ENCODE data around the gene TROAP.
"Not testable (repeated sequence)": the region's sequence is repeated elsewhere in the genome, so short reads cannot be mapped to it uniquely, and the experiment has no call there.

Gene TROAP

GRCh38 chr12:49322708-49323523, at the start of gene TROAP:
Gene TROAP (plus strand): TSS chr12:49323255. CDS start chr12:49323609, 354 bp downstream.
- peak; percentile 93 for DNase-seq

DNA sequence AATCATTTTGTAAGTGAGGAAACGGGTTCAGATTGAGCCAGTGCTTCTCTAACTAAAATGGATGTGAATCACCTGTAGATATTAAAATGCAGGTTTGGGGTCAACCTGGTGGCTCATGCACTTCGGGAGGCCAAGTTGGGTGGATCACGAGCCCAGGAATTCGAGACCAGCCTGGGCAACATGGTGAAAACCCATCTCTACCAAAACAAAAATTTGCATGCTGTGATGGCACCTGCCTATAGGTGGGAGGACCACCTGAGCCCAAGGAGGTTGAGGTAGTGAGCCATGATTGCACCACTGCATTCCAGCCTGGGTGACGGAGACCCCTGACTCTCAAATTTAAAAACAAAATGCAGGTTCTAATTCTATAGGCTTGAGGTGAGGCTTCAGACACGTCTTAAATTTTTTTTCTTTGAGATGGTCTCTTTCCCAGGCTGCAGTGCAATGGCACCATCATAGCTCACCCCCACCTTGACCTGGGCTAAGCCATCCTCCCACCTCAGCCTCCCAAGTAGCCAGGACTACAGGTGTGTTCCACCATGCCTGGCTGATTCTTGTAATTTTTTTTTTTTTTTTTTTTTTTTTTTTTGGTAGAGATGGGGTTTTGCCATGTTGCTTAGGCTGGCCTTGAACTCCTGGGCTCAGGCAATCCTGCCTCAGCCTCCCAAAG, 49.2 kb upstream of the TROAP start:
- no peak for DNase-seq

DNA sequence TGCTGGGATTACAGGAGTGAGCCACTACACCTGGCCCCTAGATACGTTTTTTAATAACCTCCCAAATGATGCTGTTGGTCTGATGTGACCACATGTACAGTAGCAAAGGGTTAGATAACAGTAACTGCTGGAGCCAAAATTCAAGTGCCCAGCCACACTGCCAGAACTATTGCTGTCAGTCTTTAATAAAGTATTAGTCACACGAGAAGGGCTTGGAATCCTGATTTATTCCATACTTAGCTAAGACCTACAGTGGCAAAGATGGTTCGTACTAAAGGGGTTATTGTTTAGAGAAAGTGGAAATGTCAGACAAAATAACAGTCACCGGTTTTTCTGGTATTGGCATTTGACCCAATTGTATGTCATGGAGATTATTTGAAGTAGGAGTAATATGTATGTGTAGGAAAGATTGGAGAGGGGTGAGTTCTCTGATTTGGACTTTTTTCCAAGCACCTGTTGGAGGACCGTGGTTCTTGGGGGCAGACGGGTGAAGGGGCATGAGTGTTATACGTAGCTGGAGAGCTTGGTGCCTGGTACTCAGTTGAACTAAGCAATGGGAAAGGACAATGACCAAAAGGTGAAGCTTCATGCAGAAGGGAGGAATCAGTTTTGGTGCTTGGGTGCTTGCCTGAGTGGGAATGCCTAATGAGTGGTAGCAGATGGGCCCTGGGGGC, 48.5 kb upstream of the TROAP start:
- no peak for DNase-seq

GRCh38 chr12:49276304-49277290, 46.5 kb upstream of the TROAP start:
- no peak for DNase-seq

- DNase-seq = no peak
Measured at GRCh38 chr12:49277466-49277865, 45.6 kb upstream of the TROAP start.

GRCh38 chr12:49279706-49280159, 43.3 kb upstream of the TROAP start:
- DNase-seq = no peak

DNA sequence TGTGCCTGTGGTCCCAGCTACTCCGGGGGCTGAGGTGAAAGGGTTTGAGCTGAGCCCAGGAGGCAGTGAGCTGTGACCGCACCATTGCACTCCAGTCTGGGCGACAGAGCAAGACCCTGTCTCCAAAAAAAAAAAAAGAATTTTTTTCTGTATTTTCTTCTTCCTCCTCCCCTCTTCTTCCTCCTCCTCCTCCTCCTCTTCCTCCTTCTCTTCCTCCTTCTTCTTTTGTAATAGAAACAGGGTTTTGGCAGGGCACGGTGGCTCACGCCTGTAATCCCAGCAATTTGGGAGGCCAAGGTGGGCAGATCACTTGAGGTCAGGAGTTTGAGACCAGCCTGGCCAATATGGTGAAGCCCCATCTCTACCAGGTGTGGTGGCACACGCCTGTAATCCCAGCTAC, 42.5 kb upstream of the TROAP start:
- not testable (repeated sequence) for DNase-seq

- no peak for DNase-seq
Measured at GRCh38 chr12:49282302-49282701, 40.8 kb upstream of the TROAP start.

GRCh38 chr12:49282740-49283375, 40.2 kb upstream of the TROAP start:
- DNase-seq = not testable (repeated sequence)

- DNase-seq = no peak
Measured at GRCh38 chr12:49283541-49284429, 39.3 kb upstream of the TROAP start.

DNA sequence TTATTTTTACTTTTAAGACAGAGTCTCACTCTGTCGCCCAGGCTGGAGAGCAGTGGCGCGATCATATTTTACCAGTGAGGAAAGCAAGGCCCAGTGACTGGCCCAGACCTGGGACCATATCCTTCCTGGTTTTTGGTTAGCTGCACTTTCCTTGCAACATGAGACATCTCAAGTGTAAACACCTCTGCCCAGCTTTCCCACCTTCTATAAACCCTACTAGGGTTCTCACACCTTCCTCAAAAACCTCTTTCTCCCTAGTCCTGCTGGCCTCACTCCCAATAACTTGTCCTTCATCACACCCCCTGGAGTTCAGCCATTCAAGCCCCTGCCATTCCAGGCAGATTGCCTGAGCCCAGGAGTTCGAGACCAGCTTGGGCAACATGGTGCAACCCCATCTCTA, 38.4 kb upstream of the TROAP start:
- DNase-seq = no peak

DNA sequence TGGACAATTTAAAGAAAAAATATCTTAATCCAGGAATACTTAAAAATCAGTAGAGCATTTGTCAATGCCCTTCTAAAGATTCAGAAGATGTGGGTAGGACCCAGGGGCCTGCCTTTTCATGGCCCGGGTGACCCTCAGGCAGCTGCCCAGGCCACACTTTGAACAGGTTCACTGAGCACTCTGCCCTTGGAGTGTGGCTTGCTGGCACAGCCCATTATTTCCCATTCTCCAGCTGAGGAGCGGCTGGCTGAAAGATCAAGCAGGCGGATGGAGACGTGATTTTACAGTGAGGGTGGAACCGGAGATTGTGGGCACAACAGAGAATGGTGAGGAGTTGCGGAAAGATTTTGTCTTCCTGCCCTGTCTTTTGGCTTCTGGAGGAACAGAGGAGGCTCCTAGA, 35.2 kb upstream of the TROAP start:
- no peak for DNase-seq

DNA sequence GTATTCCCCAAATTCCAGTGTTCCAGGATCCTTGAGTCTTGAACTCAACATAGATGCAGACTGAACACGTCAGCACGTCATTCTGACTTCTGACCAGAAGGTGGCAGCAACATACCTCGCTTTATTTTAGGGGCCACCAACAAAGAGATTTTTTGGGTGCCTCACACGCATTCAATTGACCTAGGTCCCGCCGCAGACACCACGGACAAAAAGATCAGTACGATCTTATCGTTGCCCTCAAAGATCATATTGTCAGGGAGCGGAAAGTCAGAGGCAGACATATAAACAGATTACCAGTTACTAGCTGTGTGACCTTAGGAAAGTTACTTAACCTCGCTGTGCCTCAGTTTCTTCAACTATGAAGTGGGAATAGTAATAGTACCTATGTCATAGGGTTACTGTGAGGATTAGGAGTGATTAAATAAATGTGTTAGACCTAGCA, 34.6 kb upstream of the TROAP start:
- DNase-seq = no peak

DNA sequence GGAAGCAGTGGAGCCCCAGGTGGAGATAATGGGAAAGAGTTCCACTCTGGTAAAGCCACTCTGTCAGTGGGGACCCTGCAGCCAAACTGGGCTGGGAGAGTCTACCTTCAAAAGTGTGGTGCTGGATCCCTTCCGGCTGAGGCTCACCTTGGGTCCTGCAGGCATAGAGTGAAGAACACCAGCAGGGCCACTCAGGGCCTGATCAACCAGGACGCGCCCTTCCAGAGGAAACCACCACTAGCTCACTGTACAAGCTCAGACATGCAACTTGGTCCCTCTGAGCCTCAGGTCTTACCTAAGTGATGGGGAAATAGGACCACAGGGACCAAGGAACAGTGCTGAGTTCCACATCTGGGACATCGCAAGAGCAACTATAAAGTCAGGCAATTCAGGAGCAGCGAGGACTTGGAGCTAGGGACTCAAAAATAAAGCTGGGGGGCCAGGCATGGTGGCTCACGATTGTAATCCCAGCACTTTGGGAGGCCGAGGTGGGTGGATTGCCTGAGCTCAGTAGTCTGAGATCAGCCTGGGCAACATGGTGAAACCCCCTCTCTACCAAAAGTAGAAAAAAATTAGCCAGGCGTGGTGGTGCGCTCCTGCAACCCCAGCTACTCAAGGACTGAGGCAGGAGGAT, 34.0 kb upstream of the TROAP start:
- no peak for DNase-seq

DNA sequence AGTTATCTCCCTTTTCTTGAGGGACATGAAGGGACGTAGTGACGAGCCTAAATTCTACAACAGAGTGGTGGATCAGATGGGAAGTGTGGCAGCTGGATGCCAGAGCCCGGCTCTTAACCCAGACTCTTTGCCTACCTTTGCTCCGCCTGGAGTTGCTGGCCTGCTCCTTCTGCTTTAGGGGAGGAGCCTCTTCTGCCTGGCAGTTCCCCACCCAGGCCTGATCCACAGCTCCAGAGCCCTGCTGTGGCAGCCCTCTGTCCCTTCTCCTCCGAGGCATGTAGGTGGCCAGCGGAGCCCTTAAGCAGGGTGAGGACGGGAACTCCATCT, 30.4 kb upstream of the TROAP start:
- no peak for DNase-seq

DNA sequence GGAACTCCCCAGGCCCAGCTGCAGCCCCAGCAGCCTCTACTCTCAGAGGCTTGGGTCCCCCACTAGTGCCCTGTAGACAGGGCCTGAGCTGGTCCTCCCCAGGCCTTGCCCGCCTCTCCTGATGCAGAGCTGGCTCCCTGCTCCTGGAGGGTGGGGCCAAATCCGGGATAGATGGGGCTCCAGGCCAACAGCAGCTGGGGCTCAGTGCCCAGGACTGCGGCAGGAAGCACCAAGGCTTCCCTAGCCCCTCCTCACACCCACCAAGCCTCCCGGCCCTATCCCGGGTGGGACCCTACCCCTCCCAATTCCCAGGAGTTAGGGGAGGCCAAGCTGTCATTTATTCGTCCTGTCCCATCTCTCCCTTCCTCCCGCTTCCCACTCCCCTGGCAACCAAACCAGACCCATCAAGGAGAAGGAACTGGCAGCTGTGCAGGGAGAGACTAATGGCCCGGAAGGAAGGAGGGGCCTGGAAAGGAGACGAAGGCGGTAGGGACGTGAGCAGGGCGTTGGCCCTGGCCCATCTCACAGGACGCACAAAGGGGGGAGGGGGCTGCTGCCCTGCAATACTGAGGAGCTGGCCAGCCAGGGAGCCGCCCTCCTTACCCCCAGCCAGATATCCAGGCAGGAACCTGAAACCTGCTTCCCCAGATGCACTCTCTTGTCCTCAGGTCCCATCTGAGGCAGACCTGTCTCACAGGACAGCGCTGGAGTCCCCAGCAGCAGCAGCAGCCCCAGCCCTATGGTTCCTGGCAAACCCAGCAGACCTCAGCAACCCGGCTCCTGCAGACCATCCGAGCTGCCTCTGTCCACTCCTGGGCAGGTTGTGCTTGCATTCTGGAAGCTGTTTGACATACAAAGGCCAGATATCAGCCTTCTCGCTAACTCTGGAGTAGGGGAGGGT, 29.7 kb upstream of the TROAP start:
- DNase-seq = no peak

- no peak for DNase-seq
Measured at GRCh38 chr12:49294086-49294803, 28.8 kb upstream of the TROAP start.

DNA sequence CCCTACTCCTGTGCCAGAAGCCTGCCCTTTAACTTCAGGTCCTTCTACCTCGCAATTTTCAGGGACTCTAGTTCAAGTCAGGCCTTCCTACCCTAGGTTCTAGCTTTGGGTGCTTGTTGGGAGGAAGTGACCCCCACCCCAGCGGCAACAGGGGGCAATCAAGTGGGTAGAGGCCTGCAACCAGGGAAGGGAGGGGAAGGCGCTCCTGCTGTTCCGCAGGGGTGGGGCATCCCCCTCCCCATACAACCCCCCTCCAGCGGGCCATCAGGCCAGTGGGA, 28.3 kb upstream of the TROAP start:
- no peak for DNase-seq
